GM19468 (cell line): ENCODE results near the gene CCN2.
"Not testable (repeated sequence)": the region's sequence is repeated elsewhere in the genome, so short reads cannot be mapped to it uniquely, and the experiment has no call there.

Experiments
- ATAC-seq: cut with Tn5 transposase; IDR thresholded peaks from one replicate; pipeline ENCODE4 v1.9.1; 2021; ENCODE audit warnings: mild to moderate bottlenecking, moderate library complexity, moderate number of reproducible peaks; ENCODE audit not compliant: unreplicated experiment; ENCODE audit errors: extremely low read depth

CCN2 gene

DNA sequence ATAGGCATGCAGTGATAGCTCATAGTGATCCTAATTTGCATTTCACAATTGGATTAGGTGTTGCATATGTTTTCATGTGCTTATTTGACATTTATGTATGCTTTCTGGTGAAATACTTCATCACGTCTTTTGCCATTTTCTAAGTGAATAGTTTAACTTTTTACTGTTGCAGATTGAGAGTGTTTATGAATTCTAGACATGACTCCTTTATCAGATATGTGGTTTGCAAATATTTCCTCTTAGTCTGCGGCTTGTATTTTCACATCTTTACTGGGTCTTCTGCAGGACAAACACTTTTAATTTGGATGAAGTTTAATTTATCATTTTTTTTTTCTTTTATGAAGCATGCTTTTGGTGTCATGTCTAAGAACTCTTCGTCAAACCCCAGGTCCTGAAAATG, 39.2 kb downstream of the CCN2 start:
- no peak for ATAC-seq

DNA sequence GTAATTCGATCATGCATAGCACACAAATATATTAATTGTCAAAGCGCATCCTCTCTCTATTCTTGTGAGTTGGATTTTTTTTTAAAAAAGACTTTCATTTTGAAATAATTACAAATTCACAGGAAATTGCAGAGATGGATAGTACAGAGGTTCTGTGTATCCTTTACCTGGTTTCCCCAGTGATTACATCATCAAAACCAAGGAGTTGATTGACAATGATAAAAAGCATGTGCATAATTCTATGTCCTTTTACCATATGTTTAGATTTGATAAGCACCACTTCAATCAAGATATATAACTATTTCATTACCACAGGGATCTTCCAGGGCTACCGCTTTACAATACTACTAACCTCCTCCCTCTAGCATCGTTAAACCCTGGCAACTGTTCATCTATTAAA, 40.2 kb downstream of the CCN2 start:
- ATAC-seq: no peak

DNA sequence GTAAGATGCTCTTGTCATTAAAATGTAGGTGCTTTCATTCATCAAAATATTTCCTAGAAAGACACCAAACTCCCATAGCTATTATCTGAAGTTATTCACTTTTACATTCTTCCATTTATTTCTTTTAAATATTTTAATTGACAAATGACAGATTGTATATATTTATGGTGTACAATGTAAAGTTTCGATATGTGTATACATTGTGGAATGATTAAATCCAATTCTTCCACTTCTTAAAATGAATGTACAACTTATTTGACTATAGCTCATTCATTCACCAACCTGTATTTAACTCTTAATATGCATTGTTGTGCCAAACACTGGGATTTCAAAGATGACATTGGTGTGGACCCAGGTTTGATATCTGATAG, 41.0 kb downstream of the CCN2 start:
- no peak for ATAC-seq

GRCh38 chr6:131909408-131910218, 41.6 kb downstream of the CCN2 start:
- peak; percentile 90 for ATAC-seq

DNA sequence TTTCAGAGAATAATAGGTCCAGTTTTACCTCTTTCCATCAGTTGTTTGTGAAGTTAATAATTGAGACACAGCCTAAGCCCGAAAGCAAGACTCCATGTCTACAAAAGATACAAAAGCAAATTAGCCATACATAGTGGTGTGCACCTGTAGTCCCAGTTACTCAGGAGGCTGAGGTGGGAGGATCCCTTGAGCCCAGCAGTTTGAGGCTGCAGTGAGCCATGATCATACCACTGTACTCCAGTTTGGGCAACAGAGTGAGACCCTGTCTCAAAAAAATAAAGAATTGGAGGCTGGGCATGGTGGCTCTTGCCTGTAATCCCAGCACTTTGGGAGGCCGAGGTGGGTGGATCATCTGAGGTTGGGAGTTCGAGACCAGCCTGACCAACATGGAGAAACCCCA, 42.4 kb downstream of the CCN2 start:
- ATAC-seq: not testable (repeated sequence)

DNA sequence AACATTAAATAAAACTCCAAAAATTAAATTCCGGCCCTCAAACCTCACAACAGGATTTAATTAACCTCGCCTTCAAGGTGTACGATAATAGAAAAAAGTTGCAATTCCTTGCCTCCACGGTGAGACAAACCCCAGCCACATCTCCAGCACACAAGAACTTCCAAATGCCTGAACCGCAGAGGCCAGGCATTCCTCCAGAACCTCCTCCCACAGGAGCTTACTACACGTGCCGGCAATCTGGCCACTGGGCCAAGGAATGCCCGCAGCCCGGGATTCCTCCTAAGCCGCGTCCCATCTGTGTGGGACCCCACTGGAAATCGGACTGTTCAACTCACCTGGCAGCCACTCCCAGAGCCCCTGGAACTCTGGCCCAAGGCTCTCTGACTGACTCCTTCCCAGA, 47.4 kb downstream of the CCN2 start:
- not testable (repeated sequence) for ATAC-seq

DNA sequence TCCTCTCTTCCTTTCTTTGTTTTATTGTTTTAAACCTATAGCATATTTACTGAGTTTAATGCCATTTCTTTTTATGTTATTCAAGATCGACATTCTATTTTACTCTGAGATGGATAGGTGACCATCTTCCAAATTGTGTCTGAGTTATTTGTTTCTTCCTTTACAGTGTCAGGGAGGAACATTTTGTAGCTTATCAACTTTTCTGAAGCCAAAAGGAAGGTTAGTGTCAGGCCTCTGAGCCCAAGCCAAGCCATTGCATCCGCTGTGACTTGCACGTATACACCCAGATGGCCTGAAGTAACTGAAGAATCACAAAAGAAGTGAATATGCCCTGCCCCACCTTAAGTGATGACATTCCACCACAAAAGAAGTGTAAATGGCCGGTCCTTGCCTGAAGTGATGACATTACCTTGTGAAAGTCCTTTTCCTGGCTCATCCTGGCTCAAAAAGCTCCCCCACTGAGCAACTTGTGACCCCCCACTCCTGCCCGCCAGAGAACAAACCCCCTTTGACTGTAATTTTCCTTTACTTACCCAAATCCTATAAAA, 49.8 kb downstream of the CCN2 start:
- not testable (repeated sequence) for ATAC-seq

DNA sequence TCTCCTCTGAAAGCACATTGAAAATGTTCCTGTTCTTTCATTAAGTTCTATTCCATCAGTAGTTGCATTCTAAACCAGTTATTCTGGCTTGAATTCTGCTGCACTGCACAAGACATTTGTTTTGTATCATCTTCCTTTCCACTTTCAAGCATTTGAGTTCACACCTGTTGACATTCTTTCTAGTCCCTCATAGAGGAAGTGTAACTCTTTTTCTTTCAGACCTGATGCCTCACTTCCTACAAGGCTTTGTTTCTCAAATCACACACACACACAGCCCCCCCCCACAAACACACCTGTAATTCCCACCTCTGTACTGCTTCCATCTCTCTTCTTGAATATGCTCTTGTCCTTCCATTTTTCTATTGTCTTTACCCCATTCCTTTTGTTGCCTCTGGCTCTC, 50.9 kb downstream of the CCN2 start:
- no peak for ATAC-seq

DNA sequence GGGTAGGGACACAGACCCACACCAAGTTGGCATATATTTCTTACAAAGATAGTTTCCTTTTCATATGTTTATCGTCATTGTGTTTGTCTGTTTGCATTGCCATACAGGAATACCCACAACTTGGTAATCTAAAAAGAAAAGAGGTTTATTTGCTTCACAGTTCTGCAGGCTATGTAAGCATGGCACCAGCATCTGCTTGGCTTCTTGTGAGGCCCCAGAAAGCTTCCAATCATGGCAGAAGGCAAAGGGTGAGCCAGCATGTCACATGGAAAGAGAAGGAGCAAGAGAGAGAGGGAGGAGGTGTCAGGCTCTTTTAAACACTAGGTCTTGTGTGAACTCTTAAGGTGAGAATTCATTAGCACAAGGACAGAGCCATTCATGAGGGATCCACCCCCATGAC, 52.5 kb downstream of the CCN2 start:
- no peak for ATAC-seq
